NCI-H510A (cell line): ENCODE results near the gene ALKBH5.

Source experiments
- DNase-seq: peaks from one replicate; lab custom pipeline; 2025; lab: John Stamatoyannopoulos, UW

Gene ALKBH5

GRCh38 chr17:18224053-18224386, 40.4 kb downstream of the ALKBH5 start:
- DNase-seq, result no peak

- no peak for DNase-seq
Measured at GRCh38 chr17:18224387-18225120, 40.9 kb downstream of the ALKBH5 start.

- DNase-seq, result peak; percentile 92
Measured at GRCh38 chr17:18225121-18225641, 41.6 kb downstream of the ALKBH5 start, which contains the start of gene LLGL1. LLGL1 (plus strand) TSS chr17:18225635; CDS start chr17:18225683, 48 bp downstream.

- DNase-seq, result no peak
Measured at GRCh38 chr17:18225642-18226283, 42.1 kb downstream of the ALKBH5 start.

GRCh38 chr17:18226284-18226945, 42.8 kb downstream of the ALKBH5 start:
- no peak for DNase-seq

- no peak for DNase-seq
Measured at GRCh38 chr17:18227635-18228034, 44.0 kb downstream of the ALKBH5 start.

- no peak for DNase-seq
Measured at GRCh38 chr17:18228176-18228682, 44.6 kb downstream of the ALKBH5 start.

GRCh38 chr17:18229254-18229653, 45.6 kb downstream of the ALKBH5 start:
- DNase-seq, result no peak

- DNase-seq, result no peak
Measured at GRCh38 chr17:18229771-18230170, 46.1 kb downstream of the ALKBH5 start.

GRCh38 chr17:18230288-18231141, 46.9 kb downstream of the ALKBH5 start:
- DNase-seq, result no peak

- DNase-seq, result no peak
Measured at GRCh38 chr17:18231164-18231563, 47.5 kb downstream of the ALKBH5 start.

GRCh38 chr17:18233803-18234518, 50.3 kb downstream of the ALKBH5 start:
- DNase-seq, result no peak

GRCh38 chr17:18234853-18235380, 51.3 kb downstream of the ALKBH5 start:
- DNase-seq, result no peak

- DNase-seq, result no peak
Measured at GRCh38 chr17:18235743-18236256, 52.2 kb downstream of the ALKBH5 start.

GRCh38 chr17:18236494-18236893, 52.9 kb downstream of the ALKBH5 start:
- DNase-seq, result no peak

GRCh38 chr17:18237461-18237860, 53.8 kb downstream of the ALKBH5 start:
- DNase-seq, result no peak

- DNase-seq, result no peak
Measured at GRCh38 chr17:18238299-18238698, 54.7 kb downstream of the ALKBH5 start.

GRCh38 chr17:18240449-18240848, 56.8 kb downstream of the ALKBH5 start:
- no peak for DNase-seq

GRCh38 chr17:18241229-18241871, 57.7 kb downstream of the ALKBH5 start:
- DNase-seq, result no peak
